ENCODE measurements around the gene ITPK1.

Gene ITPK1

GRCh38 chr14:93028724-93029076 is 87.0 kb downstream of the ITPK1 start:
- H3K27me3 ChIP-seq (ENCODE audit: low read depth, low read length): no peaks in the 10 kb centered on the region
- H3K79me2 ChIP-seq (ENCODE audit: low read length): no peaks in the 10 kb centered on the region
- H4K20me1 ChIP-seq (ENCODE audit: insufficient read depth, low read length): no peaks in the 10 kb centered on the region
- H3K4me3 ChIP-seq (ENCODE audit: low read length): no peak overlapping the region
- H3K4me2 ChIP-seq (ENCODE audit: low read length): no peak overlapping the region
- no peak overlapping the region for H3K27ac ChIP-seq (ENCODE audit: low read length)
- H2AFZ ChIP-seq (ENCODE audit: low read depth, low read length): no peak overlapping the region
- H3K36me3 ChIP-seq (replicated peaks; ENCODE audit: low read depth, low read length): no peaks in the 10 kb centered on the region
- peaks cover 2% of the 10 kb centered on the region for H3K4me1 ChIP-seq (ENCODE audit: low read length)
- TF ChIP-seq EZH2phosphoT487 (IDR thresholded peaks at IDR 0.05; ENCODE audit: low read depth) (no peak), CTCF (IDR thresholded peaks at IDR 0.05; ENCODE audit: low read depth, low read length) (no peak)
- no peaks in the 10 kb centered on the region for H3K9me3 ChIP-seq (ENCODE audit: insufficient read depth, low read length)
- no peak overlapping the region for H3K9ac ChIP-seq (ENCODE audit: low read length)

- no peak overlapping the region for H3K27ac ChIP-seq (ENCODE audit: low read length)
- H3K4me3 ChIP-seq (ENCODE audit: low read length): no peak overlapping the region
- H3K79me2 ChIP-seq (ENCODE audit: low read length): no peaks in the 10 kb centered on the region
- TF ChIP-seq CTCF (IDR thresholded peaks at IDR 0.05; ENCODE audit: low read depth, low read length): no peak
- TF ChIP-seq EZH2phosphoT487 (IDR thresholded peaks at IDR 0.05; ENCODE audit: low read depth): no peak
- no peaks in the 10 kb centered on the region for H3K4me1 ChIP-seq (ENCODE audit: low read length)
- no peaks in the 10 kb centered on the region for H3K27me3 ChIP-seq (ENCODE audit: low read depth, low read length)
- no peaks in the 10 kb centered on the region for H4K20me1 ChIP-seq (ENCODE audit: insufficient read depth, low read length)
- H3K36me3 ChIP-seq (replicated peaks; ENCODE audit: low read depth, low read length): no peaks in the 10 kb centered on the region
- no peak overlapping the region for H3K9ac ChIP-seq (ENCODE audit: low read length)
- no peak overlapping the region for H3K4me2 ChIP-seq (ENCODE audit: low read length)
- no peaks in the 10 kb centered on the region for H3K9me3 ChIP-seq (ENCODE audit: insufficient read depth, low read length)
- no peak overlapping the region for H2AFZ ChIP-seq (ENCODE audit: low read depth, low read length)
Measured at GRCh38 chr14:93027810-93028723, 87.7 kb downstream of the ITPK1 start.

GRCh38 chr14:93026339-93026738 is 89.4 kb downstream of the ITPK1 start:
- H3K4me1 ChIP-seq (ENCODE audit: low read length): no peaks in the 10 kb centered on the region

More at GRCh38 chr14:93026339-93026738, 89.4 kb downstream of the ITPK1 start:
- Histone ChIP-seq H2AFZ (ENCODE audit: low read depth, low read length) (no peak overlapping the region), H3K36me3 (replicated peaks; ENCODE audit: low read depth, low read length) (no peaks in the 10 kb centered on the region), H3K4me2 (ENCODE audit: low read length) (no peak overlapping the region), H3K79me2 (ENCODE audit: low read length) (no peaks in the 10 kb centered on the region), H3K9me3 (ENCODE audit: insufficient read depth, low read length) (no peaks in the 10 kb centered on the region), H3K27me3 (ENCODE audit: low read depth, low read length) (no peaks in the 10 kb centered on the region), H3K4me3 (ENCODE audit: low read length) (no peak overlapping the region), H3K27ac (ENCODE audit: low read length) (no peak overlapping the region), H4K20me1 (ENCODE audit: insufficient read depth, low read length) (no peaks in the 10 kb centered on the region), H3K9ac (ENCODE audit: low read length) (no peak overlapping the region)
- no peak for TF ChIP-seq EZH2phosphoT487 (IDR thresholded peaks at IDR 0.05; ENCODE audit: low read depth)
- no peak for TF ChIP-seq CTCF (IDR thresholded peaks at IDR 0.05; ENCODE audit: low read depth, low read length)
